Lung (tissue), 12 donors: Measurements from ENCODE around the gene ABCA4. TPM values are rescaled to one million over a fixed set of nuclear protein-coding genes. Genes with fewer than 3 reads are reported as not detected.

Experiments used
- ATAC-seq: fragments of 200-7000 bp; cut with Tn5 transposase; one replicate; pipeline ENCODE4 v1.9.1; 2020; ENCODE audit warnings: moderate number of reproducible peaks; ENCODE audit not compliant: insufficient read depth, low FRiP score
- DNase-seq, 3 donors: peaks; one replicate each; pipeline ENCODE4 v3.0.0-alpha.2; 2013 to 2017
- H3K27ac ChIP-seq, 2 donors: one replicate each; pipeline ENCODE4 v1.5.1; 2013; ENCODE audit warnings: mild to moderate bottlenecking in 2 of 2, moderate library complexity in 2 of 2, control low read depth in 1 of 2, inconsistent platforms in 1 of 2, low read depth in 1 of 2, low read length in 1 of 2
- H3K27me3 ChIP-seq, 3 donors: one replicate each; pipeline ENCODE4 v1.5.1; 2013; ENCODE audit warnings: low read length in 2 of 3; ENCODE audit not compliant: control insufficient read depth in 3 of 3, insufficient read depth in 3 of 3
- H3K36me3 ChIP-seq, 4 donors: one replicate each; pipeline ENCODE4 v1.5.1; 2013; ENCODE audit warnings: low read length in 4 of 4, mild to moderate bottlenecking in 1 of 4, moderate library complexity in 1 of 4; ENCODE audit not compliant: control insufficient read depth in 4 of 4, insufficient read depth in 4 of 4
- H3K4me1 ChIP-seq, 5 donors: one replicate each; pipeline ENCODE4 v1.5.1; 2013; ENCODE audit warnings: low read length in 5 of 5, mild to moderate bottlenecking in 2 of 5, moderate library complexity in 1 of 5; ENCODE audit not compliant: control insufficient read depth in 5 of 5, insufficient read depth in 5 of 5
- H3K4me3 ChIP-seq: one replicate; pipeline ENCODE4 v1.5.1; 2013; ENCODE audit warnings: mild to moderate bottlenecking, control low read depth, moderate library complexity
- H3K9ac ChIP-seq, 2 donors: one replicate each; pipeline ENCODE4 v1.5.1; 2013; ENCODE audit warnings: low read length in 2 of 2, control low read depth in 1 of 2; ENCODE audit not compliant: insufficient read depth in 1 of 2
- H3K9me3 ChIP-seq, 4 donors: one replicate each; pipeline ENCODE4 v1.5.1; 2013; ENCODE audit warnings: low read length in 3 of 4, mild to moderate bottlenecking in 1 of 4, moderate library complexity in 1 of 4; ENCODE audit not compliant: control insufficient read depth in 4 of 4, insufficient read depth in 3 of 4
- WGBS, 2 donors: extraction: QIAGEN DNeasy Blood & Tissue Kit; methylation state at CpG; one replicate each; pipeline ENCODE4 v1.1.7; 2013; 5-methylcytosine and 5-hydroxymethylcytosine counted together
- polyA plus RNA-seq, 2 donors: library from polyadenylated mRNA; stranded (reverse); fragments of 200-250 nt; gene quantifications; one replicate each; pipeline ENCODE4 v1.2.1, GENCODE V29; 2013
- total RNA-seq, 2 donors: library from RNA; depleted of rRNA in 1 of 2; stranded (reverse); fragments of >200 nt in 1 of 2; gene quantifications; one replicate each; pipeline ENCODE4 v1.2.1, GENCODE V29; 2014 to 2021
- TF ChIP-seq, protein P1 (sequence below): IDR thresholded peaks from 2 replicates; pipeline ENCODE4 v1.5.1; 2012; ENCODE audit warnings: mild to moderate bottlenecking; ENCODE audit errors: control extremely low read depth, extremely low read depth
- donor health status: control.
- donor health status: control.
- donor health status: Bipolar disorder and iron deficiency.
- donor health status: healthy.
- donor health status: DM: yes; HTN: yes; CAD: no.

The ABCA4 gene
- total and polyA plus RNA-seq, 4 donors: 0.21 to 1.0 (median 0.67) TPM

DNA sequence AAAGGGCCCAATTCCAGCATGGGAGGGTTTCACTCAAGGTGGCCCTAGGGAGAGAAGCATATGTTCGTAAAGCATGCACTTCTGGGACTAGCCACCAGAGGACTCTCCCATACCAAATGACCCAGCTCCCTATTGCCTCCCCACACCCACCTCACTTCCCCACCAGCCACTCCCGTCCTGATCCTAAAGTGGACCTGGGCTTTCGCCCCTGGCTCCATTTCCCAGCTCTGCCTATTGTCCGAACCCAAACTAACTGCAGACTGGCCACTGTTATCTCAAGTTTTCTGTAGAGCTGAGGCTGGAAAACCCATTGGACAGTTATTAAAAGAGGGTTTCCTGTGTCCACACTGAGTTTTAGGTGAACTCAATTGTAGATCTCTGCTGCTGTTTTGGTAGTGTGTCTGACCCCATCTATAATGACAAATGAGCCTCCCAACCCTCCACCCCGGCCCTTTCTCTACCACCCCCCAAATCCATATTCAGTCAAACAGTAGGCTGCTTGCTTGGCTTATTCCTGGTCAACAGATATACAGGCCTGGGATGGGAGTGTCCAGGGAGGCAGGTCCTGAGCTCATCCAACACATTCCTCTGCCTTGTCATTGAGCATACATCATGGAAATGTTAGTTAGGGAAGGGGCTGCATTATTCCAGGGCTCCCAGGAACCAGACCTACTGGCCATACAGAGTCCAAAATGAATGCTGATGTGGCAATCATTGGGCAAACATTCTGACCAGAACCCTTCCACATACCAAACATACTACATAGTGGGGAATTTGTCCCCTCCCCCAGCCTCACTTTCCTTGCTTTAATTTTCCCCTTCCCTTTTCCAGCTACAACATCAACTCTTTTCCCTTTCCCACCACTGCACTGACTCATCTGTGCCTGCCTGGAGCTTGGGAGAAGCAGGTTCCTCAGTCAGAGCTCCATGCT lies 59.2 kb downstream of the ABCA4 start:
- Histone ChIP-seq H3K4me3 (no peak overlapping the region), H3K36me3 (no peaks in the 10 kb centered on the region), H3K27ac (peak overlapping the region in 1 of 2 donors; percentile 33), H3K27me3 (no peaks in the 10 kb centered on the region), H3K9me3 (no peaks in the 10 kb centered on the region), H3K4me1 (peaks cover 0 to 12% (median 10%) of the 10 kb centered on the region in 5 donors), H3K9ac (no peak overlapping the region)
- WGBS, 2 donors: 18 to 19% methylated on average over 5 of the region's 5 CpGs
- TF ChIP-seq, protein P1, sequence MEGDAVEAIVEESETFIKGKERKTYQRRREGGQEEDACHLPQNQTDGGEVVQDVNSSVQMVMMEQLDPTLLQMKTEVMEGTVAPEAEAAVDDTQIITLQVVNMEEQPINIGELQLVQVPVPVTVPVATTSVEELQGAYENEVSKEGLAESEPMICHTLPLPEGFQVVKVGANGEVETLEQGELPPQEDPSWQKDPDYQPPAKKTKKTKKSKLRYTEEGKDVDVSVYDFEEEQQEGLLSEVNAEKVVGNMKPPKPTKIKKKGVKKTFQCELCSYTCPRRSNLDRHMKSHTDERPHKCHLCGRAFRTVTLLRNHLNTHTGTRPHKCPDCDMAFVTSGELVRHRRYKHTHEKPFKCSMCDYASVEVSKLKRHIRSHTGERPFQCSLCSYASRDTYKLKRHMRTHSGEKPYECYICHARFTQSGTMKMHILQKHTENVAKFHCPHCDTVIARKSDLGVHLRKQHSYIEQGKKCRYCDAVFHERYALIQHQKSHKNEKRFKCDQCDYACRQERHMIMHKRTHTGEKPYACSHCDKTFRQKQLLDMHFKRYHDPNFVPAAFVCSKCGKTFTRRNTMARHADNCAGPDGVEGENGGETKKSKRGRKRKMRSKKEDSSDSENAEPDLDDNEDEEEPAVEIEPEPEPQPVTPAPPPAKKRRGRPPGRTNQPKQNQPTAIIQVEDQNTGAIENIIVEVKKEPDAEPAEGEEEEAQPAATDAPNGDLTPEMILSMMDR: peak; percentile 79
- peak; percentile 82 for ATAC-seq
- DNase-seq: peak; percentile 67 to 82 (median 76)

- peaks cover 0 to 13% (median 12%) of the 10 kb centered on the region in 5 donors for H3K4me1 ChIP-seq
- TF ChIP-seq, protein P1: no peak
- H3K9me3 ChIP-seq: no peaks in the 10 kb centered on the region
- DNase-seq: no peak
- H3K36me3 ChIP-seq: no peaks in the 10 kb centered on the region
- H3K9ac ChIP-seq: no peak overlapping the region
- H3K4me3 ChIP-seq: no peak overlapping the region
- ATAC-seq: no peak
- H3K27ac ChIP-seq: no peak overlapping the region
- no peaks in the 10 kb centered on the region for H3K27me3 ChIP-seq
- whole genome bisulfite sequencing, 2 donors: 71 to 72% methylated on average over 2 of the region's 2 CpGs
These were observed 60.2 kb downstream of the ABCA4 start for GRCh38 chr1:94060720-94061119.

GRCh38 chr1:94058766-94059165 lies 62.2 kb downstream of the ABCA4 start:
- no peaks in the 10 kb centered on the region for H3K27me3 ChIP-seq
- H3K36me3 ChIP-seq: no peaks in the 10 kb centered on the region
- peaks cover 0 to 12% (median 6%) of the 10 kb centered on the region in 5 donors for H3K4me1 ChIP-seq
- no peak overlapping the region for H3K4me3 ChIP-seq
- H3K9ac ChIP-seq: no peak overlapping the region
- TF ChIP-seq, protein P1: no peak
- DNase-seq: no peak
- ATAC-seq: no peak
- WGBS, 2 donors: 73 to 77% methylated on average over 3 of the region's 3 CpGs
- H3K9me3 ChIP-seq: no peaks in the 10 kb centered on the region
- H3K27ac ChIP-seq: peak overlapping the region in 1 of 2 donors; percentile 24
